HepG2 (cell line): Measurements from ENCODE around the gene DLEC1. TPM values are rescaled to one million over a fixed set of nuclear protein-coding genes. Genes with fewer than 3 reads are reported as not detected.

Source experiments
- ATAC-seq: fragments of 200-7000 bp; cut with Tn5 transposase; 3 replicates; pipeline ENCODE4 v1.9.1; 2020; ENCODE audit warnings: mild to moderate bottlenecking, moderate library complexity
- BruUV-seq: library from RNA; stranded (reverse); fragments of 400-500 nt; replicated peaks from 2 replicates; lab custom pipeline; 2021; lab: Mats Ljungman, UMichigan
- CTCF ChIA-PET: fragments of 300-600 bp; formaldehyde crosslinking; extraction: SDS; loops from one replicate; lab custom pipeline; 2021; ENCODE audit warnings: low total read pairs, inconsistent platforms, low intra/inter-chr PET ratio; lab: Yijun Ruan, JAX
- POLR2A ChIA-PET: fragments of 350-600 bp; sonication (Branson Sonifier 250); formaldehyde crosslinking; loops from one replicate; lab custom pipeline; 2020; ENCODE audit warnings: antibody characterized with exemption, inconsistent platforms; lab: Yijun Ruan, JAX
- DNase-seq: peaks from one replicate; pipeline ENCODE4 v3.0.0-alpha.2; 2015; ENCODE audit warnings: low spot score
- FAIRE-seq: peaks from 3 replicates; lab custom pipeline; 2011; peaks lifted over from hg19 to GRCh38; lab: Jason Lieb, UNC
- H2AFZ ChIP-seq: one replicate; pipeline ENCODE4 v1.6.1; 2011; ENCODE audit warnings: low read length, inconsistent platforms
- H3K27ac ChIP-seq: fragments of 300-600 bp; 3 replicates; pipeline ENCODE4 v1.8.0; 2011; ENCODE audit warnings: mixed run types, mild to moderate bottlenecking, mixed read lengths, low read length, inconsistent platforms; ENCODE audit not compliant: insufficient read depth; ENCODE audit errors: extremely low read length
- H3K27me3 ChIP-seq, 2 experiments: fragments of 200-600 bp in 1 of 2; 2 replicates in 1 of 2; 3 replicates in 1 of 2; pipeline versions ENCODE4 v1.6.0 to v1.8.0; 2011; ENCODE audit warnings: low read length in 2 of 2, mild to moderate bottlenecking in 2 of 2, moderate library complexity in 2 of 2, inconsistent platforms in 1 of 2; ENCODE audit not compliant: insufficient read depth in 2 of 2, control insufficient read depth in 1 of 2
- H3K36me3 ChIP-seq, 2 experiments: fragments of 200-600 bp in 1 of 2; replicated peaks in 1 of 2; 2 replicates in 1 of 2; 3 replicates in 1 of 2; pipeline versions ENCODE4 v1.5.1 to v1.8.0; 2011; ENCODE audit warnings: low read length in 2 of 2, inconsistent platforms in 1 of 2; ENCODE audit not compliant: insufficient read depth in 2 of 2, control insufficient read depth in 1 of 2
- H3K4me1 ChIP-seq: 2 replicates; pipeline ENCODE4 v1.5.1; 2012; ENCODE audit warnings: low read length, inconsistent platforms; ENCODE audit not compliant: insufficient read depth
- H3K4me2 ChIP-seq: 2 replicates; pipeline ENCODE4 v1.6.0; 2011; ENCODE audit warnings: low read depth, low read length, inconsistent platforms
- H3K4me3 ChIP-seq, 3 experiments: fragments of 200-600 bp in 1 of 3; sonication (generic), shearing (Covaris generic) in 1 of 3; replicated peaks in 1 of 3; 2 replicates each; pipeline ENCODE4 v1.5.1; 2011 to 2016; ENCODE audit warnings: low read length in 3 of 3, inconsistent platforms in 2 of 3, low read depth in 2 of 3, mild to moderate bottlenecking in 2 of 3, control low read depth in 1 of 3, mixed read lengths in 1 of 3; ENCODE audit not compliant: insufficient read depth in 1 of 3
- H3K79me2 ChIP-seq: one replicate; pipeline ENCODE4 v1.6.1; 2011; ENCODE audit warnings: low read length, inconsistent platforms; ENCODE audit not compliant: insufficient read depth
- H3K9ac ChIP-seq: 2 replicates; pipeline ENCODE4 v1.6.0; 2011; ENCODE audit warnings: mild to moderate bottlenecking, low read depth, low read length, inconsistent platforms; ENCODE audit not compliant: insufficient read depth
- H3K9me3 ChIP-seq: 2 replicates; pipeline ENCODE4 v1.5.1; 2012; ENCODE audit warnings: mild to moderate bottlenecking, low read length
- H4K20me1 ChIP-seq: 2 replicates; pipeline ENCODE4 v1.6.0; 2011; ENCODE audit warnings: inconsistent platforms, mild to moderate bottlenecking, low read length, moderate library complexity; ENCODE audit not compliant: insufficient read depth
- IRX3 ChIP-seq: sonication (generic); formaldehyde crosslinking; IDR thresholded peaks from 2 replicates; pipeline ENCODE4 v1.8.1; 2023; ENCODE audit warnings: mild to moderate bottlenecking, low read depth, missing genetic modification reagents, borderline replicate concordance
- KDM5A ChIP-seq: fragments of 200-600 bp; sonication (generic); IDR thresholded peaks from 2 replicates; pipeline ENCODE4 v1.7.0; 2018; ENCODE audit warnings: antibody characterized with exemption, mild to moderate bottlenecking, low read length, borderline replicate concordance
- KMT2A ChIP-seq: sonication (generic); formaldehyde crosslinking; IDR thresholded peaks from 2 replicates; pipeline ENCODE4 v1.4.0; 2020; ENCODE audit warnings: missing genetic modification reagents
- MIXL1 ChIP-seq: IDR thresholded peaks from 2 replicates; pipeline ENCODE4 v1.6.1; 2016
- RBFOX2 ChIP-seq: fragments of 200-400 bp; formaldehyde crosslinking; IDR thresholded peaks from 2 replicates; pipeline ENCODE4 v1.6.1; 2017; ENCODE audit warnings: low read depth, mild to moderate bottlenecking, low read length
- SMC3 ChIP-seq: IDR thresholded peaks from 2 replicates; pipeline ENCODE4 v1.6.1; 2011; ENCODE audit warnings: low read length, improper control_type of control experiment
- ZNF570 ChIP-seq: sonication (generic); formaldehyde crosslinking; IDR thresholded peaks from 2 replicates; pipeline ENCODE4 v1.4.0; 2020; ENCODE audit warnings: mild to moderate bottlenecking, missing genetic modification reagents, borderline replicate concordance
- ZNF644 ChIP-seq: IDR thresholded peaks from 2 replicates; pipeline ENCODE4 v1.6.1; 2016; ENCODE audit warnings: low read depth
- ZNF7 ChIP-seq: IDR thresholded peaks from 2 replicates; pipeline ENCODE4 v1.6.1; 2016; ENCODE audit warnings: missing biosample characterization, missing genetic modification reagents
- ZNF788 ChIP-seq: sonication (generic); formaldehyde crosslinking; IDR thresholded peaks from 2 replicates; pipeline ENCODE4 v1.5.0; 2020; ENCODE audit warnings: mild to moderate bottlenecking, missing genetic modification reagents, borderline replicate concordance
- ZNF839 ChIP-seq: sonication (generic); formaldehyde crosslinking; IDR thresholded peaks from 2 replicates; pipeline ENCODE4 v1.4.0; 2020; ENCODE audit warnings: missing genetic modification reagents, mild to moderate bottlenecking, borderline replicate concordance
- ZNF878 ChIP-seq: sonication (generic); formaldehyde crosslinking; IDR thresholded peaks from 2 replicates; pipeline ENCODE4 v1.8.1; 2023; ENCODE audit warnings: mild to moderate bottlenecking, missing genetic modification reagents, moderate library complexity
- WGBS: methylation state at CpG from one replicate; pipeline ENCODE4 v1.1.6; 2017; ENCODE audit warnings: low lambda C conversion rate; 5-methylcytosine and 5-hydroxymethylcytosine counted together
- in situ Hi-C: cut with HindIII; loops from 2 replicates; pipeline ENCODE4 v1.10.0; 2017; ENCODE audit warnings: low pct_unique_long_range_greater_than_20kb; ENCODE audit not compliant: extremely low pct_ligation_motif_present
- intact Hi-C: fragments of 100-400 bp; cut with micrococcal nuclease; formaldehyde crosslinking; loops from one replicate; pipeline ENCODE4 v1.10.0; 2022; ENCODE audit not compliant: unreplicated experiment
- polyA plus RNA-seq, 8 experiments: library from polyadenylated mRNA; depleted of rRNA in 3 of 8; stranded (reverse) in 7 of 8; unstranded in 1 of 8; fragments of >200 nt; fragmentation: Illumina TruSeq in 4 of 8; extraction: Trizol in 4 of 8; gene quantifications; 2 replicates each; pipeline versions ENCODE4 v1.2.1 to v1.2.3, GENCODE V29; 2011 to 2016; ENCODE audit warnings: low read depth in 4 of 8, missing spikeins in 1 of 8, mixed read lengths in 1 of 8; ENCODE audit not compliant: insufficient read depth in 1 of 8
- total RNA-seq, 5 experiments: library from RNA; depleted of rRNA; stranded (reverse); fragments of >200 nt; fragmentation: Illumina TruSeq; extraction: Trizol; gene quantifications; 2 replicates each; pipeline ENCODE4 v1.2.3, GENCODE V29; 2016; ENCODE audit warnings: low read depth in 1 of 5
- TF ChIP-seq, protein P1 (sequence below): sonication (generic); formaldehyde crosslinking; IDR thresholded peaks from 2 replicates; pipeline ENCODE4 v1.5.0; 2020; ENCODE audit warnings: missing genetic modification reagents
- TF ChIP-seq, protein P2 (sequence below): sonication (generic); formaldehyde crosslinking; IDR thresholded peaks from 2 replicates; pipeline ENCODE4 v1.8.0; 2022; ENCODE audit warnings: mild to moderate bottlenecking, missing genetic modification reagents, moderate library complexity
- TF ChIP-seq, protein P3 (sequence below): sonication (generic); formaldehyde crosslinking; IDR thresholded peaks from 2 replicates; pipeline ENCODE4 v1.4.0; 2020; ENCODE audit warnings: low read depth, missing genetic modification reagents

The DLEC1 gene
- total and polyA plus RNA-seq, 2 of the 13 experiments (the other 11 are each of a cell fraction or from before 2014, with no cell fraction given): 0.09 TPM; not detected in 1

DNA sequence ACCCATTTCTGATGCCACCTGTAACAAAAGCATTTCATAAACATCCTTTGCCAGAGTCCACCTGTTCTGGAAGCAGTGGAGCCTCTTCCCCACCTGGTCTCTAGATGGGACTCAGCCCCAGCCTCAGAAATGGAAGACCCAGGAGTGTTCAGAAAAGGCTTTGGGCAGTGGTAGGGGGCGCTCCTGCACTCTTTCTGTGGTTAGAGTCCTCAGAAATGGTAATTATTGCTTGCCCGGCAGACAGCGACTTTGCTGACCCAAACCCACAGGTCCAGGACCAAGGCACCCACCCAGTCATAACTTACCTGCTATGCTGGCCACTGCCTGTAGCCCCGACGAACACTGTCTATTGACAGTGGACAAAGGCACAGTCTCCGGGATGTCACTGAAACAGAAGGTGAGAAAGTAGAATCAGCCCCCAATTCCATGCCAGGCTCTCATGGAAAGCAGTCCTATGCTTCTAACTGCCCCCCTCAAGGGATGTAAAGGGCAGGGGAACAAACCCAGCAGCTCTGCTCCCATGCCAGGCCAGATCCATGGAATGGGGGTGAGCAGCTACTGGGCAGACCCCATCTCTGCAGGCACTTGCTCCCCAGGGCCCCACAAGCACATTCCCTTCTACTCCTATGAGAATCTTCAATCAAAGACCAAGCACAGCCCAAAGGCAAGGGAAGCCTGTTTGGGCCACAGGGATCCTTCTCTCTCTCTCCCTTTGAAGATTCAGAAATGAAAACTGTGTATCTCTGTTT, 92.8 kb downstream of the DLEC1 start (continued):
- peak; percentile 42; the same call in 1 of the 2 replicates for TF ChIP-seq SMC3
- no peak for TF ChIP-seq ZNF878 (CRISPR knock-in tag)
- 0 out of 2 replicates have a peak, but pooled peaks have one; percentile 23 for TF ChIP-seq MIXL1 (CRISPR knock-in tag)
- TF ChIP-seq, protein P1, sequence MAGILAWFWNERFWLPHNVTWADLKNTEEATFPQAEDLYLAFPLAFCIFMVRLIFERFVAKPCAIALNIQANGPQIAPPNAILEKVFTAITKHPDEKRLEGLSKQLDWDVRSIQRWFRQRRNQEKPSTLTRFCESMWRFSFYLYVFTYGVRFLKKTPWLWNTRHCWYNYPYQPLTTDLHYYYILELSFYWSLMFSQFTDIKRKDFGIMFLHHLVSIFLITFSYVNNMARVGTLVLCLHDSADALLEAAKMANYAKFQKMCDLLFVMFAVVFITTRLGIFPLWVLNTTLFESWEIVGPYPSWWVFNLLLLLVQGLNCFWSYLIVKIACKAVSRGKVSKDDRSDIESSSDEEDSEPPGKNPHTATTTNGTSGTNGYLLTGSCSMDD (CRISPR knock-in tag): no peak
- no peak for TF ChIP-seq ZNF644 (CRISPR knock-in tag)
- TF ChIP-seq ZNF788 (CRISPR knock-in tag): no peak
- no peak for TF ChIP-seq ZNF7 (CRISPR knock-in tag)
- no peak for TF ChIP-seq ZNF839
- TF ChIP-seq ZNF570 (CRISPR knock-in tag): no peak
- TF ChIP-seq, all 625 proteins: peak for 25

DNA sequence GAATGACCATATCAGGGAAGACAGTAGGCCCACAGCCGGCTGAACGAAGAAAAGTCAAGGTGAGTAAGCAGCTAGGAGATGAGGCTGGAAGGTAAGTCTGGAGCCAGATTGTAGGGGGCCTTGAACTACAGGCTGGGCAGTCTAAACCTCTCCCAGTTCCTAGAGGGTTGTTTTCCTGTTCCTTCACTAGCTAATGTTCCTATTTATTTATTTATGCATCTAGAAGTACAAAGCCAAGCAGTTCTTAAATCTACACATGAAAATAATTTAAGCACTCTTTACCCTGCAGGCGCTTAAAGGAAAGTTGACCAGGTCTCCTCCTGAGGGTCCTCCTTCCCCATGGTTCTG, 94.2 kb downstream of the DLEC1 start:
- H2AFZ ChIP-seq: no peak overlapping the region
- H3K27ac ChIP-seq: peak overlapping the region; percentile 97
- peak overlapping the region; percentile 71 for H3K9ac ChIP-seq
- 35% methylated on average over 3 of the region's 3 CpGs for WGBS
- H3K4me1 ChIP-seq: peaks cover 77% of the 10 kb centered on the region
- peak overlapping the region; percentile 90 for H3K4me2 ChIP-seq
- no peak for ATAC-seq
- intact Hi-C loops (loop anchor here (2.0 to 10.0 kb wide), 3 partner anchors 16 to 214 kb away; partner anchors contain the start of gene XYLB), in situ Hi-C loops (loop anchor here (25.0 kb wide), 1 partner anchor 329 kb away; the partner anchor contains the start of gene ACVR2B)
- TF ChIP-seq IRX3 (CRISPR knock-in tag) (0 out of 2 replicates have a peak, but pooled peaks have one; percentile 70), KDM5A (0 out of 2 replicates have a peak, but pooled peaks have one; percentile 3), RBFOX2 (peak; percentile 66), KMT2A (CRISPR knock-in tag) (no peak)
- TF ChIP-seq, protein P2, sequence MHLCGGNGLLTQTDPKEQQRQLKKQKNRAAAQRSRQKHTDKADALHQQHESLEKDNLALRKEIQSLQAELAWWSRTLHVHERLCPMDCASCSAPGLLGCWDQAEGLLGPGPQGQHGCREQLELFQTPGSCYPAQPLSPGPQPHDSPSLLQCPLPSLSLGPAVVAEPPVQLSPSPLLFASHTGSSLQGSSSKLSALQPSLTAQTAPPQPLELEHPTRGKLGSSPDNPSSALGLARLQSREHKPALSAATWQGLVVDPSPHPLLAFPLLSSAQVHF: 0 out of 2 replicates have a peak, but pooled peaks have one; percentile 5
- TF ChIP-seq, protein P3, sequence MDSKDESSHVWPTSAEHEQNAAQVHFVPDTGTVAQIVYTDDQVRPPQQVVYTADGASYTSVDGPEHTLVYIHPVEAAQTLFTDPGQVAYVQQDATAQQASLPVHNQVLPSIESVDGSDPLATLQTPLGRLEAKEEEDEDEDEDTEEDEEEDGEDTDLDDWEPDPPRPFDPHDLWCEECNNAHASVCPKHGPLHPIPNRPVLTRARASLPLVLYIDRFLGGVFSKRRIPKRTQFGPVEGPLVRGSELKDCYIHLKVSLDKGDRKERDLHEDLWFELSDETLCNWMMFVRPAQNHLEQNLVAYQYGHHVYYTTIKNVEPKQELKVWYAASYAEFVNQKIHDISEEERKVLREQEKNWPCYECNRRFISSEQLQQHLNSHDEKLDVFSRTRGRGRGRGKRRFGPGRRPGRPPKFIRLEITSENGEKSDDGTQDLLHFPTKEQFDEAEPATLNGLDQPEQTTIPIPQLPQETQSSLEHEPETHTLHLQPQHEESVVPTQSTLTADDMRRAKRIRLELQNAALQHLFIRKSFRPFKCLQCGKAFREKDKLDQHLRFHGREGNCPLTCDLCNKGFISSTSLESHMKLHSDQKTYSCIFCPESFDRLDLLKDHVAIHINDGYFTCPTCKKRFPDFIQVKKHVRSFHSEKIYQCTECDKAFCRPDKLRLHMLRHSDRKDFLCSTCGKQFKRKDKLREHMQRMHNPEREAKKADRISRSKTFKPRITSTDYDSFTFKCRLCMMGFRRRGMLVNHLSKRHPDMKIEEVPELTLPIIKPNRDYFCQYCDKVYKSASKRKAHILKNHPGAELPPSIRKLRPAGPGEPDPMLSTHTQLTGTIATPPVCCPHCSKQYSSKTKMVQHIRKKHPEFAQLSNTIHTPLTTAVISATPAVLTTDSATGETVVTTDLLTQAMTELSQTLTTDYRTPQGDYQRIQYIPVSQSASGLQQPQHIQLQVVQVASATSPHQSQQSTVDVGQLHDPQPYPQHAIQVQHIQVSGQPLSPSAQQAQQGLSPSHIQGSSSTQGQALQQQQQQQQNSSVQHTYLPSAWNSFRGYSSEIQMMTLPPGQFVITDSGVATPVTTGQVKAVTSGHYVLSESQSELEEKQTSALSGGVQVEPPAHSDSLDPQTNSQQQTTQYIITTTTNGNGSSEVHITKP (CRISPR knock-in tag): peak; percentile 56; the same call in 1 of the 2 replicates
- H3K36me3 ChIP-seq: peaks cover 13 to 44% of the 10 kb centered on the region in 2 experiments
- no peaks in the 10 kb centered on the region; a peak in 1 of 5 replicates for H3K27me3 ChIP-seq
- ChIA-PET CTCF (no interaction called here), POLR2A (interaction anchor here (1.1 to 6.9 kb wide), 8 partner anchors 9 to 322 kb away, joined by 4 to 87 read pairs (median 10); partner anchors contain the start of genes OXSR1 and XYLB)
- FAIRE-seq: no peak
- BruUV-seq: no TSS peak
- H3K9me3 ChIP-seq: no peaks in the 10 kb centered on the region
- H3K4me3 ChIP-seq: peak overlapping the region; percentile 6 to 61 (median 27); a peak in 4 of 6 replicates
- peaks cover 8% of the 10 kb centered on the region for H4K20me1 ChIP-seq
- peaks cover 68% of the 10 kb centered on the region for H3K79me2 ChIP-seq
- no peak for DNase-seq
